ENCODE data around the gene DDI2. TPM values are rescaled to one million over a fixed set of nuclear protein-coding genes. Genes with fewer than 3 reads are reported as not detected.

Gene DDI2
- total and polyA plus RNA-seq, 9 of the 15 experiments (the other 6 are each of a cell fraction or from before 2014, with no cell fraction given), result 6.5 to 48.4 (median 21.2) TPM

GRCh38 chr1:15684468-15685291 lies 67.4 kb downstream of the DDI2 start (continued):
- TF ChIP-seq TEAD4 (IDR thresholded peaks at IDR 0.05; ENCODE audit: low read length) (0 out of 2 replicates have a peak, but pooled peaks have one; percentile 10), TEAD4 (CRISPR knock-in tag; IDR thresholded peaks at IDR 0.05; ENCODE audit: borderline replicate concordance) (peak; percentile 66; the same call in 1 of the 2 replicates), MTA2 (IDR thresholded peaks at IDR 0.05; ENCODE audit: low read depth) (no peak), CBFA2T3 (IDR thresholded peaks at IDR 0.05) (peak; percentile 38; the same call in 1 of the 2 replicates), XRCC4 (IDR thresholded peaks at IDR 0.05; ENCODE audit: extremely low read depth, insufficient read depth, insufficient read length) (no peak), U2AF2 (optimal IDR thresholded peaks at IDR 0.05; ENCODE audit: low read depth, low read length) (no peak), THAP12 (CRISPR knock-in tag; IDR thresholded peaks at IDR 0.05) (no peak), FOXK1 (CRISPR knock-in tag; IDR thresholded peaks at IDR 0.05; ENCODE audit: borderline replicate concordance) (no peak), ZNF586 (CRISPR knock-in tag; conservative IDR thresholded peaks at IDR 0.05) (no peak), DIDO1 (tag; IDR thresholded peaks at IDR 0.05; ENCODE audit: low read depth) (no peak), RBBP5 (IDR thresholded peaks at IDR 0.05; ENCODE audit: borderline replicate concordance, insufficient read depth, low read length, poor library complexity, severe bottlenecking) (peak; percentile 76), CTBP1 (IDR thresholded peaks at IDR 0.05; ENCODE audit: borderline replicate concordance) (peak; percentile 49; the same call in 1 of the 2 replicates), BHLHE40 (IDR thresholded peaks at IDR 0.05; ENCODE audit: low read length) (peak; percentile 78), ZBTB40 (IDR thresholded peaks at IDR 0.05) (no peak; the same call in 1 of the 2 replicates), ZBTB40 (CRISPR knock-in tag; IDR thresholded peaks at IDR 0.05) (no peak), TBP (optimal IDR thresholded peaks at IDR 0.05; ENCODE audit: low read depth, low read length) (peak; percentile 53)
